ENCODE measurements around the gene PPP1R16B. TPM values are rescaled to one million over a fixed set of nuclear protein-coding genes. Genes with fewer than 3 reads are reported as not detected.

Gene PPP1R16B
- total RNA-seq, 6 donors from 2014 or later: 7.4 to 16.8 (median 8.8) TPM

- Histone ChIP-seq H3K9me3 (no peaks in the 10 kb centered on the region), H3K4me3 (no peak overlapping the region), H3K36me3 (peaks cover 15 to 94% (median 73%) of the 10 kb centered on the region in 4 donors), H3K27ac (no peak overlapping the region), H3K4me1 (no peaks in the 10 kb centered on the region), H3K27me3 (no peaks in the 10 kb centered on the region)
- WGBS, 2 donors: 96 to 97% methylated on average over 3 of the region's 3 CpGs
- DNase-seq: no peak
- ATAC-seq (ENCODE audit: low FRiP score in 2 of 2): no peak
- TF ChIP-seq POLR2AphosphoS5 (IDR thresholded peaks at IDR 0.05) (no peak), EP300 (IDR thresholded peaks at IDR 0.05) (no peak), CTCF (IDR thresholded peaks at IDR 0.05) (no peak), POLR2A (IDR thresholded peaks at IDR 0.05) (no peak)
Measured at GRCh38 chr20:38770546-38770945, 35.0 kb upstream of the PPP1R16B start.

- no peaks in the 10 kb centered on the region for H3K27me3 ChIP-seq
- TF ChIP-seq CTCF (IDR thresholded peaks at IDR 0.05) (no peak), POLR2A (IDR thresholded peaks at IDR 0.05) (no peak), EP300 (IDR thresholded peaks at IDR 0.05) (no peak), POLR2AphosphoS5 (IDR thresholded peaks at IDR 0.05) (no peak)
- DNase-seq (no peak), ATAC-seq (ENCODE audit: low FRiP score in 2 of 2) (peak in 1 of 2 donors; percentile 61)
- no peaks in the 10 kb centered on the region for H3K9me3 ChIP-seq
- 80 to 84% methylated on average over 1 to 7 of the region's 7 CpGs for WGBS, 2 donors
- no peaks in the 10 kb centered on the region for H3K4me1 ChIP-seq
- no peak overlapping the region for H3K27ac ChIP-seq
- H3K4me3 ChIP-seq: no peak overlapping the region
- peaks cover 15 to 90% (median 69%) of the 10 kb centered on the region in 4 donors for H3K36me3 ChIP-seq
Measured at GRCh38 chr20:38770970-38771369, 34.5 kb upstream of the PPP1R16B start.

- DNase-seq (no peak), ATAC-seq (ENCODE audit: low FRiP score in 2 of 2) (no peak)
- H3K36me3 ChIP-seq: peaks cover 15 to 84% (median 65%) of the 10 kb centered on the region in 4 donors
- H3K4me1 ChIP-seq: no peaks in the 10 kb centered on the region
- no peak overlapping the region for H3K27ac ChIP-seq
- H3K4me3 ChIP-seq: no peak overlapping the region
- no peaks in the 10 kb centered on the region for H3K9me3 ChIP-seq
- 91 to 95% methylated on average over 6 to 7 of the region's 7 CpGs for WGBS, 2 donors
- TF ChIP-seq POLR2A (IDR thresholded peaks at IDR 0.05): no peak
- TF ChIP-seq EP300 (IDR thresholded peaks at IDR 0.05): no peak
- TF ChIP-seq POLR2AphosphoS5 (IDR thresholded peaks at IDR 0.05): no peak
- no peak for TF ChIP-seq CTCF (IDR thresholded peaks at IDR 0.05)
- H3K27me3 ChIP-seq: no peaks in the 10 kb centered on the region
Measured at GRCh38 chr20:38771621-38772020, 33.9 kb upstream of the PPP1R16B start.

GRCh38 chr20:38774167-38774566 is 31.3 kb upstream of the PPP1R16B start:
- TF ChIP-seq POLR2AphosphoS5 (IDR thresholded peaks at IDR 0.05): no peak
- no peak for TF ChIP-seq CTCF (IDR thresholded peaks at IDR 0.05)
- TF ChIP-seq EP300 (IDR thresholded peaks at IDR 0.05): no peak
- no peak for TF ChIP-seq POLR2A (IDR thresholded peaks at IDR 0.05)
- H3K27me3 ChIP-seq: no peaks in the 10 kb centered on the region
- WGBS, 2 donors: 61 to 97% methylated on average over 2 of the region's 2 CpGs

GRCh38 chr20:38776363-38776762 is 29.1 kb upstream of the PPP1R16B start:
- no peak for DNase-seq
- no peak for ATAC-seq (ENCODE audit: low FRiP score in 2 of 2)
- TF ChIP-seq CTCF (IDR thresholded peaks at IDR 0.05): no peak
- no peaks in the 10 kb centered on the region for H3K27me3 ChIP-seq
- no peaks in the 10 kb centered on the region for H3K9me3 ChIP-seq
- WGBS, 2 donors: 91 to 95% methylated on average over 11 of the region's 11 CpGs
- H3K4me1 ChIP-seq: no peaks in the 10 kb centered on the region
- no peak overlapping the region for H3K4me3 ChIP-seq
- peaks cover 15 to 36% (median 30%) of the 10 kb centered on the region in 4 donors for H3K36me3 ChIP-seq
- no peak overlapping the region for H3K27ac ChIP-seq

More at GRCh38 chr20:38774167-38774566, 31.3 kb upstream of the PPP1R16B start:
- ATAC-seq (ENCODE audit: low FRiP score in 2 of 2): no peak
- Histone ChIP-seq H3K4me3 (no peak overlapping the region), H3K27ac (no peak overlapping the region), H3K4me1 (no peaks in the 10 kb centered on the region), H3K9me3 (no peaks in the 10 kb centered on the region), H3K36me3 (peaks cover 15 to 58% (median 45%) of the 10 kb centered on the region in 4 donors)
- no peak for DNase-seq

All from upper lobe of left lung (tissue), 6 donors.